Activated T-cell treated with anti-CD3 and anti-CD28 coated beads, Interleukin-2, amount 50 U/mL, for 72 hours (primary cell): ENCODE data around the gene ANKZF1. TPM values are rescaled to one million over a fixed set of nuclear protein-coding genes. Genes with fewer than 3 reads are reported as not detected.

ENCODE experiments used
- ATAC-seq, 2 donors: fragments of 150-1000 bp; cut with Tn5 transposase; replicated peaks in 1 of 2; 2 replicates each; pipeline ENCODE4 v1.10.0; 2021; ENCODE audit warnings: moderate library complexity in 2 of 2, mild to moderate bottlenecking in 1 of 2
- DNase-seq, 2 donors: peaks; one replicate each; pipeline ENCODE4 v3.0.0; 2021 to 2022; ENCODE audit warnings: mixed read lengths in 1 of 2
- H3K27ac Mint-ChIP-seq: one replicate; pipeline ENCODE4 v1.8.0; 2022; ENCODE audit warnings: mild to moderate bottlenecking, moderate library complexity, mixed read lengths
- H3K27me3 Mint-ChIP-seq: one replicate; pipeline ENCODE4 v1.8.0; 2022; ENCODE audit warnings: low read depth, mixed read lengths
- H3K36me3 Mint-ChIP-seq, 2 donors: one replicate each; pipeline ENCODE4 v1.8.0; 2022; ENCODE audit warnings: mixed read lengths in 2 of 2, mild to moderate bottlenecking in 1 of 2; ENCODE audit not compliant: insufficient read depth in 2 of 2
- H3K4me1 Mint-ChIP-seq: one replicate; pipeline ENCODE4 v1.8.0; 2022; ENCODE audit warnings: low read depth, mixed read lengths
- H3K4me3 Mint-ChIP-seq, 2 donors: one replicate each; pipeline ENCODE4 v1.8.0; 2022; ENCODE audit warnings: mild to moderate bottlenecking in 2 of 2, mixed read lengths in 2 of 2, moderate library complexity in 2 of 2
- H3K9me3 Mint-ChIP-seq, 2 donors: one replicate each; pipeline ENCODE4 v1.8.0; 2022; ENCODE audit warnings: mixed read lengths in 2 of 2
- total RNA-seq, 2 donors: library from RNA; stranded (reverse); gene quantifications; one replicate each; pipeline ENCODE4 v1.2.3, GENCODE V29; 2022

Gene ANKZF1
- total RNA-seq, 2 donors from 2014 or later = 101 to 117 TPM

DNA sequence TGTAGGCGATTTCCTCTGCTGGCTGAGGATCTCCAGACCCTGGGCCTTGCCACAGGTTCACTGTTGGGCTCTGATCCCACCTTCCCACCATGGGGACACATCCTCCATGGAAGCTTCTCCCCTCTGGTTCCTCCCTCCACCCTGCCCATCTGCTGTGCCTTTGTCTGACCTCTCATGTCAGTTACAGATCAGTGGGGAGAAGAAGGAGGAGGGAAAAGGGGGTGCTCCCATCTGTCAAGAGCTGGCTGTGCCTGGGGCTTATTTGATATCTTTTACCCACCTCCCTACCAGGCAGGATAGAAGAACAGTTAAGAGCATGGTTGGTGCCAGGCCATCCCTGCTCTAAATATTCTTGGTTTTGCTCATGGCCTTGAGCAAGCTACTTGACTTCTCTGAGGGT lies 37.3 kb downstream of the ANKZF1 start:
- no peak overlapping the region for H3K27ac Mint-ChIP-seq
- ATAC-seq (no peak), DNase-seq (no peak)
- H3K4me3 Mint-ChIP-seq = no peak overlapping the region
- no peaks in the 10 kb centered on the region for H3K36me3 Mint-ChIP-seq
- no peaks in the 10 kb centered on the region for H3K27me3 Mint-ChIP-seq
- no peaks in the 10 kb centered on the region for H3K9me3 Mint-ChIP-seq
- no peaks in the 10 kb centered on the region for H3K4me1 Mint-ChIP-seq

DNA sequence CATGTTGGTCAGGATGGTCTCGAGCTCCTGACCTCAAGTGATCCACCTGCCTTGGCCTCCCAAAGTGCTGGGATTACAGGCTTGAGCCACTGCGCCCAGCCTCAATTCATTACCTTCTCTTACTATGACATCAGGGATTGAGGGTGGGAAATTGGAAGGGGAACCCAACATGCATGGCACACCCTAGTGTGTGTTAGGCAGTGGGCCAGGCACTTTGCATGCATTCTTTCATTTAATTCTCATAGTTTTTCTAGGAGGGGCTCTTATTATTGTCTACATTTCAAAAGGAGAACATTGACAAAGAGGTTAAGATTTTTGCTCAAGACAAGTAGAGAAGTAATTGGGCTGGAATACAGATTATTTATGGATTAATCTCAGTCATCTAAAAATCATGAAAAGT lies 38.7 kb downstream of the ANKZF1 start:
- no peak overlapping the region for H3K4me3 Mint-ChIP-seq
- no peaks in the 10 kb centered on the region for H3K27me3 Mint-ChIP-seq
- ATAC-seq (no peak), DNase-seq (no peak)
- H3K36me3 Mint-ChIP-seq = no peaks in the 10 kb centered on the region
- H3K27ac Mint-ChIP-seq = no peak overlapping the region
- H3K4me1 Mint-ChIP-seq = no peaks in the 10 kb centered on the region
- H3K9me3 Mint-ChIP-seq = no peaks in the 10 kb centered on the region

DNA sequence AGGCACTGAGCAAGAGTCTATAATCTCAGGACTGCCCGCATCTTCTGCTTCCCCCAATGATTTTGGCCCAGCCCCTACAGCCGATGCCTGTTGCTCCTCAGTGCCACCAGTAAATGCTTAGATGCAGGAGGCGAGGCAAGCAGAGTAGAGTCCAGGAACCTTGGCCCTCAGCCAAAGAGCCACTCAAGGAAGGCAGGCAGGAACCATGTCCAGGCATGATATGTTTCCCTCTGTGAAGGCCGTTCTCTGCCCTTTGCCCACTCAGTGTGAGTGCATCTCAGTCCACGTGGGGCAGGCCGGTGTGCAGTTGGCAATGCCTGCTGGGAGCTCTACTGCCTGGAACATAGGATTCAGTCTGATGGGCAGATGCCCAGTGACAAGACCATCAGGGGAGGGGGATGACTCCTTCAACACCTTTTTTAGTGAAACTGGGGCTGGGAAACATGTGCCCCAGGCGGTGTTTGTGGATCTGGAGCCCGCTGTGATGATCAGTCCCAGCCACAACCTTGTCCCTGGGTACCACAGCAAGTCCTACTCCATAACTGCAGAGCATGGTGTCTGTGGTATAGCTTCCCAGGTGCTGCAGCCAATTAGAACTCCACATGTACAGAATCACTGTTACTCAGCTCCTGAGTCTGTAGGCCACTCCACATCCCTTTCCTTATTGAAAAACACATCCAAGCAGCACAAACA lies 39.9 kb downstream of the ANKZF1 start:
- H3K36me3 Mint-ChIP-seq = no peaks in the 10 kb centered on the region
- H3K27me3 Mint-ChIP-seq = no peaks in the 10 kb centered on the region
- H3K4me1 Mint-ChIP-seq = no peaks in the 10 kb centered on the region
- ATAC-seq = no peak
- no peak for DNase-seq
- no peak overlapping the region for H3K4me3 Mint-ChIP-seq
- H3K27ac Mint-ChIP-seq = no peak overlapping the region
- H3K9me3 Mint-ChIP-seq = no peaks in the 10 kb centered on the region

DNA sequence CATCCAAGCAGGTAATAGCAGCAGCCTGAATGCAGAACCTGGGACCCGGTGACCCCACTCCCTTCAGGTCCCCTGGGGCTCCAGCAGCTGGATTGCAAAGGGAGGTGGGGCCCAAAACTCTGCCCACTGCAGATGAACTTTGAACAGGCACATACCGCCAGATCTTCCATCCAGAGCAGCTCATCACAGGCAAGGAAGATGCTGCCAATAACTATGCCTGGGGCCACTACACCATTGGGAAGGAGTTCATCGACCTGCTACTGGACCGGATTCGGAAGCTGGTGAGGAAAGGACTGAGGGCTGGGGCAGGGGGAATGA lies 40.4 kb downstream of the ANKZF1 start:
- ATAC-seq (no peak), DNase-seq (no peak)
- no peaks in the 10 kb centered on the region for H3K4me1 Mint-ChIP-seq
- no peaks in the 10 kb centered on the region for H3K9me3 Mint-ChIP-seq
- no peaks in the 10 kb centered on the region for H3K27me3 Mint-ChIP-seq
- no peaks in the 10 kb centered on the region for H3K36me3 Mint-ChIP-seq
- no peak overlapping the region for H3K4me3 Mint-ChIP-seq
- no peak overlapping the region for H3K27ac Mint-ChIP-seq

DNA sequence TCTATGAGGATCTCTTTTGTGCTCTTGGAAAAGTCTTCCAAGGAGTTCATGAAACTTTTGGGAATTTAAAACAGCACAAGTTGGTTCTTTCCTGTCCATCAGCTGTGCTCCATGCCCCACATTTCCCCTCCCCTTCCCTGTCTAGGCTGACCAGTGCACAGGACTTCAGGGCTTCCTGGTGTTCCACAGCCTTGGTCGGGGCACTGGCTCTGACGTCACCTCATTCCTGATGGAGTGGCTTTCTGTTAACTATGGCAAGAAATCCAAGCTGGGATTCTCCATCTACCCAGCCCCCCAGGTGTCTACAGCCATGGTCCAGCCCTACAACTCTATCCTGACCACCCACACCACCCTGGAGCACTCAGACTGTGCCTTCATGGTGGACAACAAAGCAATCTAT lies 41.4 kb downstream of the ANKZF1 start:
- DNase-seq = no peak
- no peaks in the 10 kb centered on the region for H3K9me3 Mint-ChIP-seq
- ATAC-seq = no peak
- H3K27me3 Mint-ChIP-seq = no peaks in the 10 kb centered on the region
- no peaks in the 10 kb centered on the region for H3K36me3 Mint-ChIP-seq
- H3K27ac Mint-ChIP-seq = no peak overlapping the region
- no peaks in the 10 kb centered on the region for H3K4me1 Mint-ChIP-seq
- no peak overlapping the region for H3K4me3 Mint-ChIP-seq

DNA sequence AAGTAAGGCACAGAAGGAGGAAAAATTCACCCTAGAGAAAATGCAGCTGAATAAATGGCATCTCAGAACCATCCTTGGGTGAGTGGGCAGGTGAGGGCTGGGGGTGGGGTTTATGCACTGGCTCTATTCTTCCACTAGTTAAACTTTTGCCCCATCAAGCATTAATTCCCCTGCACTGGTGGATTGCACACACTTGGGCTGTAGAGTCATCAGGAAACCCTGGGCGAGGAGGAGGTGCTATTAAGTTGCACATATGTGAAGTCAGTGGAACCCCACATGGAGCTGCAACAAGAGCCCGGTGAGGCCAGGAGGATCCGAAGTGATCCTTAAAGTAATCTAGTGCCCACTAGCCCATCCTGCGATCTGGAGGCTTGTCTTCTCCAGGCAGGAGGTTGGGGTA lies 42.8 kb downstream of the ANKZF1 start:
- Mint-ChIP-seq H3K4me1 (peaks cover 5% of the 10 kb centered on the region), H3K27ac (no peak overlapping the region), H3K27me3 (no peaks in the 10 kb centered on the region), H3K4me3 (no peak overlapping the region), H3K36me3 (no peaks in the 10 kb centered on the region), H3K9me3 (no peaks in the 10 kb centered on the region)
- DNase-seq = no peak
- no peak for ATAC-seq

DNA sequence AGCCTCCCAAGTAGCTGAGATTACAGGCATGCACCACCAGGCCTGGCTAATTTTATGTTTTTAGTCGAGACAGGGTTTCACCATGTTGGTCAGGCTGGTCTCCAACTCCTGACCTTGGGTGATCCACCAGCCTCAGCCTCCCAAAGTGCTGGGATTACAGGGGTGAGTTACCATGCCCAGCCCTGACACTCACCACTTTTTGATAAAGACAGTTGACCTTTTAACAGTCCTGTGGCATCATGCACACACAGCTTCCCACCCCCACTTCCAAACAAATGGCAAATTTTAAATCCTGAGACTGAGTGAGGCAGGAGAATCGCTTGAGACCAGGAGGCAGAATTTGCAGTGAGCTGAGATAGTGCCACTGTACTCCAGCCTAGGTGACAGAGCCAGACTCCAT lies 43.4 kb downstream of the ANKZF1 start:
- Mint-ChIP-seq H3K36me3 (no peaks in the 10 kb centered on the region), H3K9me3 (no peaks in the 10 kb centered on the region), H3K4me3 (no peak overlapping the region), H3K27ac (no peak overlapping the region), H3K27me3 (no peaks in the 10 kb centered on the region), H3K4me1 (peaks cover 11% of the 10 kb centered on the region)
- ATAC-seq (no peak), DNase-seq (no peak)

DNA sequence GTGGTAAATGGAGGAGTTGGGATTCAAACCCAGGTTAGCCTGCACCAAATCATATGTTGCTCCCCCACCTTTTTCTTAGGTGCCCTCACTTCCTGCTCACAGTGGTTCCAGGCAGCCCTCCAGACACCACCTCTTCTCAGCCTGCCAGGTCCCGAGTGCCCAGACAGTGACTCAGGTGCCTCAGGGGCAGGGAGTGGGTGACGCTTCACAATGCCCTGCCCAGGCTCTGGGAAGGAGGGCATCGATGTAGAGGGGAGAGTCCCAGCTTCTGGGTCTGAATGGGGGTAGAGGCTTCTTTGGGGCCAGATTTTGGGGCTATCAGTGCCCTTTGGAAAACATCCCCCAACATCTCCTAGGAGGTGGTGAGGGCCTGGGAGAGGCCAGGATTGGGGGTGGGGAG lies 44.3 kb downstream of the ANKZF1 start:
- H3K4me1 Mint-ChIP-seq = peaks cover 21% of the 10 kb centered on the region
- no peak overlapping the region for H3K27ac Mint-ChIP-seq
- H3K27me3 Mint-ChIP-seq = no peaks in the 10 kb centered on the region
- no peaks in the 10 kb centered on the region for H3K36me3 Mint-ChIP-seq
- ATAC-seq = no peak
- no peaks in the 10 kb centered on the region for H3K9me3 Mint-ChIP-seq
- no peak for DNase-seq
- H3K4me3 Mint-ChIP-seq = no peak overlapping the region

DNA sequence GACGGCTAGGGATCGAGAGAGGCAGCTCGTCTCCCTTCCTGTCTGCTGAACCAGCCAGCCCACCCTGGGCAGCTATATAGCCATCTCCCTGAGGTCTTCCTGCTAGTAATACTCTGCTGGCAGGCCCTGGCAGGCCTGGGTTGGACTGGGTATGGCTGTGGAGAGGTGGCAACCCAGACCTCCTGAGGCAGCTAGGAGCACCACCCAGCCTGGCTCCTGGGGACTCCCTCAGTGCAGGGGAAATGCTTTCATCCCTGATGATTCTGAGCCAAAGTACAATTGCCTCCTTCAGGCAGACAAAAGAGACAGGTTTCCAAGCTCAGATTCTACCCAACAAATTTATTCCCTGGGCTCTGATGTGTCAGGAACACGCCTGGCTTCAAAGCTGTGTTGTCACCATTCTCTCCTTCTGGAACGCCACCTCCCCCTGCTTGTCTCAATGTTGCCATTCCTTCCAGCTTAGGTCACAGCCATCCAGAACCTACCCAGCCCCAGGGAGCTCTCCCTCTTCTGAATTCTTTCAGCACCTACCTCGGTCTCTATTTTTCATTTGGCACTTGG lies 44.8 kb downstream of the ANKZF1 start:
- Mint-ChIP-seq H3K4me1 (peaks cover 23% of the 10 kb centered on the region), H3K27me3 (no peaks in the 10 kb centered on the region), H3K27ac (no peak overlapping the region), H3K4me3 (no peak overlapping the region), H3K9me3 (no peaks in the 10 kb centered on the region), H3K36me3 (no peaks in the 10 kb centered on the region)
- ATAC-seq (no peak), DNase-seq (no peak)

DNA sequence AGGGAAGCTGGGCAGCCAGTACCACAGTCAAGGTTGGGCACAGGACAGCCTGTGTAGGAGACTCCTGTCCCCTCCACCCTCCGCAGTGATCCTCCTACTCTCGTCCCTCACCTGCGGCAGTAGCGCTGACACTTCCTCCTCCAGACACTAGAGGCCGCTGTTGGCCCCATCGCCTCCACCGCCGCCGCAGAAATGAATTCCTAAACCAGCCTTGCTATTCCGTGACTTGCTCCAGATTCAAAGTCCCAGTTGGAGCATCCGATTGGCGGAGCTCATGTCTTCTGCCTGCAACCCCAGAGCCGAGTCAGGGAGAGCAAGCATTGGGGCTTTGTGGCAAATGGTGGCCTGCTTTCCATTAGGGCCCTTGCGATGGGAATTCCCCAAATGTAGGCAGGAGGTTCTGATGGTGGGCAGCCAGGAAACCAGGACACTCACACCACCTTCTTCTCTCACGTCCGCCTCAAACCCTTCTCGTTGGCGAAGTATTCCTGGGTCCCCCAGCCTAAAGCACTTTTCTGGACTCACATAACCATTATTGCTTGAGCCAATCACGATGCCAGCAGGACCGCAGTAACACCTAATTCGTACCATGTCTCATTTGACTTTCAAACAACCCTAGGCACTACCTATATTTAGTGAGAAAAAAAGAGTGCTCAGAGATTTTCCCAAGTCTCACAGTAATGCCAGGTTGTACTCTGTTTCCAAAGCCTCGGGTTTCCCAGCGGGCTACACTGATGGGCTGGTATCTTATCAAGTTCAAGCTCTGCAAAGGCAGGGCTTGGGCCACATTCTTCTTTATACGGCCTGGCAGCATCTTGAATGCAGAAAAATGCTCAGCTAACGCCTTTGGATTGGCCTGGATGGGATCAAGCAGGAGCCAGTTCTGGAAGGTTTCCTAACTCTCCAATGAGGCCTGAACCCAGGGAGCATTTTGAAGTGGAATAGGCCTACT lies 48.4 kb downstream of the ANKZF1 start:
- peak in 1 of 2 donors; percentile 7 for ATAC-seq
- Mint-ChIP-seq H3K27ac (peak overlapping the region; percentile 95), H3K9me3 (no peaks in the 10 kb centered on the region), H3K4me1 (peaks cover 44% of the 10 kb centered on the region), H3K4me3 (peak overlapping the region; percentile 87 to 94), H3K36me3 (peaks cover 3 to 4% of the 10 kb centered on the region in 2 donors), H3K27me3 (no peaks in the 10 kb centered on the region)
- peak; percentile 78 to 83 for DNase-seq

DNA sequence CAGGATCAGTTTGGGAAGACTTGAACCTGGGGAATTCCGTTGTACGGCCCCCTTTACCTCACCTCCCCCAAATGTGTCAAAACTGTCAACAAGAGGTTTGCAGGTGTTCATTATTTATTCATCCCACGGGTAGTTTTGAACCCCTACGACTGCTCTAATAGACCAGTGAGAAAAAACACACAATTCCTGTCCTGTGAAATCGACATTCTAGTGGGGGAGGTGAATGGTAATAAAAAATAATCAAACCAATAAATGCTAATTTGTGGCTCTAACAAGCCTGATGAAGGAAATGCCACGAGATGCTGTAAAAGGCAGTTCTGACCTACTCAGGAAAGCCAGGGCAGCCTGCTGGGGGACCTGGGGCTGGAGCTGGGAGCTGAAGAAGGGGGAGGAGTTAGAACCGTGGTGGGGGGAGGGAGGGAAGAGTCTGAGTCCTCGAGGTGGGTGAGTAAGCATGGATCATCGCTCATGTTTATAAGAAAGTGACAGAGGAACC lies 49.1 kb downstream of the ANKZF1 start:
- H3K36me3 Mint-ChIP-seq = peaks cover 5% of the 10 kb centered on the region in 2 donors
- no peaks in the 10 kb centered on the region for H3K27me3 Mint-ChIP-seq
- ATAC-seq (no peak), DNase-seq (no peak)
- H3K4me3 Mint-ChIP-seq = peak overlapping the region; percentile 87 to 94
- peak overlapping the region; percentile 95 for H3K27ac Mint-ChIP-seq
- H3K4me1 Mint-ChIP-seq = peaks cover 44% of the 10 kb centered on the region
- H3K9me3 Mint-ChIP-seq = no peaks in the 10 kb centered on the region

DNA sequence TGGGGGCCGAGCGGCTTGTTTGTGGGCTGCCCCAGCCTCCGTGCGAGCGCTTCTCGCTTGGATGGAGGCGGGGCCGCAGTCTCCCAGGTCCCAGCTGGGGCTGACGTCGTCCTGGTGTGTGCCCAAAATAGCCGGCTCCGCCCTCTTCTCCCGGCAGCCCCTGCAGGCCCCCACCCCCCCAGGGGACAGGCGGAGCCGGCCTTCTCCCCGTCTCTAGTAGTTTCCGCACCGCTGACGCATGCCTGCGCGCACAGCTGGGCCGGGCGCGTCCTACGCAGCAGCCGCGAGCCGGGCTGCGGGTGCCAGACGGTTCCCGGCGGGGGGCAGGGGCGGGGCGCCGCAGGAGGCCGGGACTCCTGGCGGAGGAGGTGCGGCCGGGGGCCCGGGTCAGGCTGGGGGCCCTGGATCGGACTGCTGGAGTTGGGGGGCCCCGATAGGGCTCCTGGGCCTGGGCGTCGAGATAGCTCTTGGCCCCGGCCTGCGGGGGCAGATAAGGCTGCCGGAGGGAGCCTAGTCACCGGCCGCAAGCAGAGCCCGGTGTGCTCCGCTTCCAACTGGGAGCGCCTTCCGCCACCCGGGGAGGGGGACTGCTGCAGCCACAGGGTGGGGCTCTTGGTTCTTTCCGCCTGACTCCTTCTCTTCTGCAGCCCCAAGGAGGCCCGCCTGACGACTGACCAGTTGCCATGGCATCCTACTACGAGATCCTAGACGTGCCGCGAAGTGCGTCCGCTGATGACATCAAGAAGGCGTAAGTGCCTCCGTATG lies 49.7 kb downstream of the ANKZF1 start, which contains the start of gene DNAJB2:
Gene DNAJB2 (plus strand): TSS at position 216 of the 765 bp plus-strand sequence. CDS start 468 bp downstream, at position 684.
- Mint-ChIP-seq H3K4me3 (peak within 1 kb of the TSS; percentile 94 to 99), H3K27me3 (no peaks in the 10 kb centered on the region), H3K36me3 (peaks cover 5% of the 10 kb centered on the region in 2 donors), H3K9me3 (no peaks in the 10 kb centered on the region), H3K27ac (peak within 1 kb of the TSS; percentile 95), H3K4me1 (peaks cover 44% of the 10 kb centered on the region)
- ATAC-seq (peak; percentile 91 to 92), DNase-seq (peak; percentile 99 to 100)
